GM19455 (cell line): ENCODE results near the gene POLG.
"Not testable (repeated sequence)": the region's sequence is repeated elsewhere in the genome, so short reads cannot be mapped to it uniquely, and the experiment has no call there.

ENCODE experiments used
- ATAC-seq: cut with Tn5 transposase; IDR thresholded peaks from one replicate; pipeline ENCODE4 v1.9.1; 2021; ENCODE audit not compliant: unreplicated experiment

POLG gene

DNA sequence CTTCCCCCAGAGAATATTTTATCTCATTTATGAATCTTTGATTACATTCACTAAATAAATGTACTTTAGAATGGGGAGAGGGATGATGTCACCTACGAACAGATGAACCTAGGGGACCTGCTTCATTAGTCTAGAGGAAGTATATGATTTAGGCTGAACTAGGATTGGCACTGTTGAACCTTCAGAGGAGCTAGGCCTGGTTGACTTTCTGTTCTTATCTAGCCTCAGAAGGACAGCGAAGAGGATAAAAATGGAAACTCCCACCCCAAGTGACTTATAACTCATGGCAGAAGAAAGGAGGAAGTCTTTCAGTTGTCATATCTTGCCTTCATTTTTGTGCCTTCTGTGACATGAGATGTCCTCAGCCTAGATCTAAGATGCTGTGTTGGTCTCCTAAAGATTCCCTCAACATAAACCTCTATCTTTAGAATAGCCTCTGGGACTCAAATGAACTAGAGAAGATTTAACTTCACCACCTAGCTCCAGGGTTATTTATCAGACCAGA lies 42.6 kb downstream of the POLG start:
- no peak for ATAC-seq

DNA sequence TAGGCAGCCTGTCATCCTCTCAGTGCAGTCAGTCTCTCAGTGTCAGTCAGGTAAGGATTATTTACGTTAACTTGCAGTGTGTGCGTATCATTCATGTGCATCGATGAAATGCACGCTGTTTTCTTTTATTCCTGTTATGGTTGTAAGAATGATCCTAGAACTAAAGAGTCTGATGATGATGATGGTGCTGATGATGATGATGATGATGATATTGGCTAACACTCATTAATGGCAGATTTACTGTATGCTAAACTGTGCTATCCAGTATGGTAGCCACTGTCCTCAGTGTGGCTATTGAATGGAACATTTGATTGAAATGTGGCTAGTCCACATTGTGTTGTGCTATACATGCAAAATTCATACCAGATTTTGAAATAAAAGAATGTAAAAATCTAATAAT lies 51.4 kb downstream of the POLG start:
- no peak for ATAC-seq

DNA sequence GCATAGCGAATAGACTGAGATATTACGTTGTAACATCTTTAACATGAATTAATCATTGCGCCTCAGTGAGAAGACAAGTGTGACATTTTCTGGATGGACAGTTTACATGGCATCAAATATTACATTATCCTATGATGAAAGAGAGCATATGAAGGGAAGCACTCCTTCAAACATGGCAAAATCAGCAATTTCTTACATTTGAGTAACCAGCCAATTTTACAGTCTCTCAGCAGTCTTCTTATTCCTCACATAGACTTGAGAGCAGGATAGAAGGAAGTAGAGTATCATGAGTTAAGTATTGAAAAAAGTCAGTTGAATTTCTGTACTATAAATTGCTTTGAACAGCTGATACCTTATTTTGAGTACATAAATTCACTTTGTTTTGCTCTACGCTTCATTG lies 52.0 kb downstream of the POLG start:
- no peak for ATAC-seq

DNA sequence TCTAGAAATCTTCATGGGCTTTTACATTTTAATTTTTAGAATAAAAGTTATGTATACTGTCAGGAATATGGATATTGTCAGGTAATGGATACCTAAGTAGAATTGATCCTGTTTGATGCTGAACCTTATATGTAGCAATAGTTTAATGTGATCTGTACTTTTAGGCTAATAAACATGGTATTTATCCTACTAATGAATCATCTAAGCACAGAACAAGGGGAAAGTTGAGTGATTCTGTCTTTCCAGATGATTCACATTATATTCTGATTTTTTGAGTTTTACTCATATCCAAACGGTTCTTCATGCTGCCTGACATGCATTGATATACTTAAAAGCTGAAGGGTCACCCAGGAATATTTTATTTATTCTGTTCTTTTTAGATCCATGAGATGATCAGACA lies 56.3 kb downstream of the POLG start:
- no peak for ATAC-seq

DNA sequence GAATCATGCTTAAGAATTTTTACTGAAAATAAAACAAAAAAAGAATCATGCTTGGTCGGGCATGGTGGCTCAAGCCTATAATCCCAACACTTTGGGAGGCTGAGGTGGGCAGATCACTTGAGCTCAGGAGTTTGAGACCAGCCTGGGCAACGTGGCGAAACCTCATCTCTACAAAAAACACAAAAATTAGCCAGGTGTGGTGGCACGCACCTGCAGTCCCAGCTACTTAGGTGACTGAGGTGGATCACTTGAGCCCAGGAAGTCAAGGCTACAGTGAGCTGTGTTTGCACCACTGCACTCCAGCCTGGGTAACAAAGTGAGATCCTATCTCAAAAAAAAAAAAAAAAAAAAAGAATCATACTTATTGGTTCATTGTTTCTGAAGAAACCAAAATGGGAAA lies 57.3 kb downstream of the POLG start:
- not testable (repeated sequence) for ATAC-seq
